Adipocyte (in vitro differentiated cells): Measurements from ENCODE around the gene COL16A1.
A peak's percentile ranks its signal among the peaks of the same experiment; 100 is the strongest.

Experiments used
- DNase-seq: peaks from one replicate; pipeline ENCODE4 v3.0.0-alpha.2; 2015; ENCODE audit warnings: low read depth
- H3K27me3 ChIP-seq: replicated peaks from 2 replicates; pipeline ENCODE4 v1.7.0; 2013; ENCODE audit warnings: mild to moderate bottlenecking, low read length, moderate library complexity; ENCODE audit not compliant: control insufficient read depth, insufficient read depth
- H3K36me3 ChIP-seq: 2 replicates; pipeline ENCODE4 v1.7.0; 2013; ENCODE audit warnings: low read length, mild to moderate bottlenecking, moderate library complexity; ENCODE audit not compliant: control insufficient read depth, insufficient read depth, severe bottlenecking
- H3K4me1 ChIP-seq: 2 replicates; pipeline ENCODE4 v1.7.0; 2013; ENCODE audit warnings: mild to moderate bottlenecking, low read length, moderate library complexity; ENCODE audit not compliant: control insufficient read depth, insufficient read depth
- H3K4me3 ChIP-seq: 2 replicates; pipeline ENCODE4 v1.7.0; 2013; ENCODE audit warnings: mild to moderate bottlenecking, low read length, moderate library complexity
- H3K9ac ChIP-seq: 2 replicates; pipeline ENCODE4 v1.7.0; 2013; ENCODE audit warnings: mild to moderate bottlenecking, low read length, moderate library complexity
- H3K9me3 ChIP-seq: 2 replicates; pipeline ENCODE4 v1.7.0; 2013; ENCODE audit warnings: mild to moderate bottlenecking, low read length, moderate library complexity; ENCODE audit not compliant: control insufficient read depth

Gene COL16A1

GRCh38 chr1:31626223-31627207 lies 77.3 kb downstream of the COL16A1 start:
- DNase-seq: peak; percentile 63
- Histone ChIP-seq H3K27me3 (no peaks in the 10 kb centered on the region), H3K4me1 (peaks cover 30% of the 10 kb centered on the region)

GRCh38 chr1:31625561-31626222 lies 78.1 kb downstream of the COL16A1 start:
- Histone ChIP-seq H3K4me1 (peaks cover 30% of the 10 kb centered on the region), H3K9ac (peak overlapping the region; percentile 25)
- DNase-seq: peak; percentile 42

More at GRCh38 chr1:31626223-31627207, 77.3 kb downstream of the COL16A1 start:
- H3K9me3 ChIP-seq: no peaks in the 10 kb centered on the region
- H3K4me3 ChIP-seq: peak overlapping the region; percentile 20
- peak overlapping the region; percentile 55 for H3K9ac ChIP-seq
- H3K36me3 ChIP-seq: peaks cover 27% of the 10 kb centered on the region

GRCh38 chr1:31624731-31625514 lies 78.9 kb downstream of the COL16A1 start:
- no peak overlapping the region for H3K9ac ChIP-seq
- no peak overlapping the region for H3K4me3 ChIP-seq
- no peak for DNase-seq
- H3K9me3 ChIP-seq: no peaks in the 10 kb centered on the region
- H3K36me3 ChIP-seq: peaks cover 11% of the 10 kb centered on the region
- no peaks in the 10 kb centered on the region for H3K27me3 ChIP-seq
- peaks cover 30% of the 10 kb centered on the region for H3K4me1 ChIP-seq

More at GRCh38 chr1:31625561-31626222, 78.1 kb downstream of the COL16A1 start:
- Histone ChIP-seq H3K36me3 (peaks cover 19% of the 10 kb centered on the region), H3K9me3 (no peaks in the 10 kb centered on the region), H3K27me3 (no peaks in the 10 kb centered on the region), H3K4me3 (peak overlapping the region; percentile 20)

GRCh38 chr1:31624309-31624708 lies 79.5 kb downstream of the COL16A1 start:
- no peak overlapping the region for H3K9ac ChIP-seq
- H3K36me3 ChIP-seq: peaks cover 5% of the 10 kb centered on the region
- peaks cover 30% of the 10 kb centered on the region for H3K4me1 ChIP-seq
- H3K9me3 ChIP-seq: no peaks in the 10 kb centered on the region
- H3K4me3 ChIP-seq: no peak overlapping the region
- no peak for DNase-seq
- H3K27me3 ChIP-seq: no peaks in the 10 kb centered on the region

- DNase-seq: no peak
- H3K36me3 ChIP-seq: no peaks in the 10 kb centered on the region
- no peak overlapping the region for H3K9ac ChIP-seq
These were observed 80.5 kb downstream of the COL16A1 start for GRCh38 chr1:31623365-31623764.

GRCh38 chr1:31621847-31622730 lies 81.7 kb downstream of the COL16A1 start:
- Histone ChIP-seq H3K9ac (no peak overlapping the region), H3K36me3 (no peaks in the 10 kb centered on the region), H3K9me3 (no peaks in the 10 kb centered on the region), H3K4me1 (peaks cover 19% of the 10 kb centered on the region), H3K4me3 (no peak overlapping the region), H3K27me3 (peaks cover 10% of the 10 kb centered on the region)
- no peak for DNase-seq

More at GRCh38 chr1:31623365-31623764, 80.5 kb downstream of the COL16A1 start:
- Histone ChIP-seq H3K4me3 (no peak overlapping the region), H3K4me1 (peaks cover 30% of the 10 kb centered on the region), H3K27me3 (peaks cover 7% of the 10 kb centered on the region), H3K9me3 (no peaks in the 10 kb centered on the region)

- DNase-seq: no peak
- H3K4me3 ChIP-seq: no peak overlapping the region
- H3K4me1 ChIP-seq: peaks cover 12% of the 10 kb centered on the region
- no peak overlapping the region for H3K9ac ChIP-seq
- peaks cover 16% of the 10 kb centered on the region for H3K27me3 ChIP-seq
- no peaks in the 10 kb centered on the region for H3K9me3 ChIP-seq
- H3K36me3 ChIP-seq: no peaks in the 10 kb centered on the region
These were observed 82.4 kb downstream of the COL16A1 start for GRCh38 chr1:31621498-31621820.

GRCh38 chr1:31620631-31621497 lies 83.0 kb downstream of the COL16A1 start:
- no peak for DNase-seq
- H3K9me3 ChIP-seq: no peaks in the 10 kb centered on the region
- H3K9ac ChIP-seq: no peak overlapping the region
- H3K4me3 ChIP-seq: no peak overlapping the region
- peaks cover 20% of the 10 kb centered on the region for H3K27me3 ChIP-seq
- peaks cover 6% of the 10 kb centered on the region for H3K4me1 ChIP-seq
- H3K36me3 ChIP-seq: no peaks in the 10 kb centered on the region

GRCh38 chr1:31618916-31619846 lies 84.6 kb downstream of the COL16A1 start:
- no peaks in the 10 kb centered on the region for H3K36me3 ChIP-seq
- H3K4me1 ChIP-seq: no peaks in the 10 kb centered on the region
- peaks cover 20% of the 10 kb centered on the region for H3K27me3 ChIP-seq
- no peaks in the 10 kb centered on the region for H3K9me3 ChIP-seq
- no peak overlapping the region for H3K9ac ChIP-seq
- H3K4me3 ChIP-seq: no peak overlapping the region
- DNase-seq: no peak
